PC-9 (cell line): ENCODE data around the gene L3MBTL3. TPM values are rescaled to one million over a fixed set of nuclear protein-coding genes. Genes with fewer than 3 reads are reported as not detected.

ENCODE experiments used
- BruUV-seq: library from RNA; stranded (reverse); fragments of 400-500 nt; replicated peaks from 2 replicates; lab custom pipeline; 2021; lab: Mats Ljungman, UMichigan
- CTCF ChIA-PET: fragments of 300-600 bp; sonication (Branson Sonifier 250); formaldehyde crosslinking; loops from one replicate; lab custom pipeline; 2022; ENCODE audit warnings: antibody characterized with exemption; lab: Charles Lee
- POLR2A ChIA-PET: fragments of 300-600 bp; sonication (Branson Sonifier 250); formaldehyde crosslinking; loops from one replicate; lab custom pipeline; 2022; ENCODE audit warnings: antibody characterized with exemption; ENCODE audit not compliant: unreplicated experiment; lab: Charles Lee
- DNase-seq, 2 experiments: peaks; one replicate each; pipeline versions ENCODE4 v3.0.0 to v3.0.0-alpha.2; 2015 to 2022; ENCODE audit warnings: mixed read lengths in 1 of 2
- H2AFZ ChIP-seq: fragments of 200-600 bp; sonication (generic); 2 replicates; pipeline ENCODE4 v1.8.1; 2017; ENCODE audit warnings: antibody characterized with exemption
- H3F3A ChIP-seq: fragments of 200-600 bp; sonication (generic); 2 replicates; pipeline ENCODE4 v1.8.1; 2017; ENCODE audit warnings: antibody characterized with exemption, mild to moderate bottlenecking, low read depth; ENCODE audit not compliant: insufficient read depth
- H3K27ac ChIP-seq: fragments of 200-600 bp; sonication (generic); 2 replicates; pipeline ENCODE4 v1.6.1; 2016; ENCODE audit warnings: mixed run types
- H3K27me3 ChIP-seq: fragments of 200-600 bp; sonication (generic); 2 replicates; pipeline ENCODE4 v1.6.1; 2016; ENCODE audit warnings: low read depth, mixed run types; ENCODE audit not compliant: insufficient read depth
- H3K36me3 ChIP-seq: fragments of 200-600 bp; sonication (generic); 2 replicates; pipeline ENCODE4 v1.6.1; 2016; ENCODE audit warnings: low read depth, mixed run types
- H3K4me1 ChIP-seq: fragments of 200-600 bp; sonication (generic); replicated peaks from 2 replicates; pipeline ENCODE4 v1.6.1; 2016; ENCODE audit warnings: mixed run types; ENCODE audit not compliant: insufficient read depth
- H3K4me2 ChIP-seq: fragments of 200-600 bp; sonication (generic); 2 replicates; pipeline ENCODE4 v1.6.1; 2017; ENCODE audit warnings: mixed run types
- H3K4me3 ChIP-seq: fragments of 200-600 bp; sonication (generic); 2 replicates; pipeline ENCODE4 v1.6.1; 2016; ENCODE audit warnings: mixed run types
- H3K79me2 ChIP-seq: fragments of 200-600 bp; sonication (generic); 2 replicates; pipeline ENCODE4 v1.6.1; 2017; ENCODE audit warnings: low read depth, mixed run types
- H3K9me2 ChIP-seq: fragments of 200-600 bp; sonication (generic); 2 replicates; pipeline ENCODE4 v1.8.1; 2017; ENCODE audit warnings: mild to moderate bottlenecking; ENCODE audit not compliant: insufficient read depth
- H3K9me3 ChIP-seq: fragments of 200-600 bp; sonication (generic); 2 replicates; pipeline ENCODE4 v1.8.1; 2016; ENCODE audit warnings: low read depth; ENCODE audit not compliant: insufficient read depth
- H4K20me1 ChIP-seq: fragments of 200-600 bp; sonication (generic); 2 replicates; pipeline ENCODE4 v1.8.1; 2017; ENCODE audit not compliant: insufficient read depth
- CTCF ChIP-seq: fragments of 200-600 bp; sonication (generic); conservative IDR thresholded peaks from 2 replicates; pipeline ENCODE4 v1.6.1; 2017; ENCODE audit warnings: mixed run types, antibody characterized with exemption, mild to moderate bottlenecking, moderate library complexity
- EZH2 ChIP-seq: fragments of 200-600 bp; sonication (generic); IDR thresholded peaks from 2 replicates; pipeline ENCODE4 v1.8.0; 2017; ENCODE audit warnings: antibody characterized with exemption, low read depth
- intact Hi-C: fragments of 100-400 bp; cut with micrococcal nuclease; formaldehyde crosslinking; loops from one replicate; pipeline ENCODE4 v1.10.0; 2022; ENCODE audit not compliant: unreplicated experiment
- total RNA-seq: library from RNA; stranded (reverse); gene quantifications from 2 replicates; pipeline ENCODE4 v1.2.3, GENCODE V29; 2021

Gene L3MBTL3
- total RNA-seq, 1 experiment from 2014 or later = 6.1 TPM

DNA sequence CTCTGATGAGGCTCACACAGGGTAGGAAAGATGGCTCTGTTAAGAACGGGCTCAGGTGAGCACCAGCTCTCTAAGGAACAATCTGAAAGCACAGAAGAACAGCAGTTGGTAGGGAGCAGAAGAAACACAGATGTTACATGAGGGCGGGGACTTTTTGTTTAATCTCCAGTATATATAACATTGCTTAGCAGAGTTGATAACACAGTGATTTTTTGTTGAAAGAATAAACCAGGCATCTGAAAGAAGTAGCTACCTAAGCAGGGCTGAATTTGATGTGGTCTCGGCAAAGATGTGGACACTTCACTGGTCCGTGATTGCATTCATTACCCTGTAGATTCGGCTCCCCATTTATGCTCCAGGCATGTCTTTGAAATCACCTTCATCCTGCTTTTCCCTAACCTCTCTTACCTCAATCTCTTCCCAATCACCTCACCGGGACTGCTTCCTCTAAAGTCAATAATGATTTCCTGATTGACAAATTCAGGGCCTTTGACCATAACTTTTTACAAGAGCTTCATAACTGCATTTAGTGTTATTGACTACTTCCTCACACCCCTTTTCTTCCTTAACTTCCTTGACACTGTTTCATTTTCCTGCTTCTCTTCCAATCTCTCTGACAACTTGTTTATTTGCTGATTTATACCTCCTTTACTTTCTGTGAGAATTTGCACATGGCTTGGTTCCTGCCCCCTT is 170.0 kb downstream of the L3MBTL3 start:
- ChIA-PET CTCF (no interaction called here), POLR2A (no interaction called here)
- Histone ChIP-seq H3K27me3 (no peaks in the 10 kb centered on the region), H3K4me2 (no peak overlapping the region), H3K4me1 (no peaks in the 10 kb centered on the region), H3K4me3 (no peak overlapping the region), H4K20me1 (no peaks in the 10 kb centered on the region), H3K9me3 (no peaks in the 10 kb centered on the region), H3K79me2 (no peaks in the 10 kb centered on the region), H3F3A (no peaks in the 10 kb centered on the region), H2AFZ (no peak overlapping the region), H3K9me2 (no peaks in the 10 kb centered on the region), H3K27ac (no peak overlapping the region), H3K36me3 (no peaks in the 10 kb centered on the region)
- DNase-seq = no peak
- intact Hi-C loops = no loop called here
- TF ChIP-seq CTCF (no peak), EZH2 (no peak)
- no TSS peak for BruUV-seq

DNA sequence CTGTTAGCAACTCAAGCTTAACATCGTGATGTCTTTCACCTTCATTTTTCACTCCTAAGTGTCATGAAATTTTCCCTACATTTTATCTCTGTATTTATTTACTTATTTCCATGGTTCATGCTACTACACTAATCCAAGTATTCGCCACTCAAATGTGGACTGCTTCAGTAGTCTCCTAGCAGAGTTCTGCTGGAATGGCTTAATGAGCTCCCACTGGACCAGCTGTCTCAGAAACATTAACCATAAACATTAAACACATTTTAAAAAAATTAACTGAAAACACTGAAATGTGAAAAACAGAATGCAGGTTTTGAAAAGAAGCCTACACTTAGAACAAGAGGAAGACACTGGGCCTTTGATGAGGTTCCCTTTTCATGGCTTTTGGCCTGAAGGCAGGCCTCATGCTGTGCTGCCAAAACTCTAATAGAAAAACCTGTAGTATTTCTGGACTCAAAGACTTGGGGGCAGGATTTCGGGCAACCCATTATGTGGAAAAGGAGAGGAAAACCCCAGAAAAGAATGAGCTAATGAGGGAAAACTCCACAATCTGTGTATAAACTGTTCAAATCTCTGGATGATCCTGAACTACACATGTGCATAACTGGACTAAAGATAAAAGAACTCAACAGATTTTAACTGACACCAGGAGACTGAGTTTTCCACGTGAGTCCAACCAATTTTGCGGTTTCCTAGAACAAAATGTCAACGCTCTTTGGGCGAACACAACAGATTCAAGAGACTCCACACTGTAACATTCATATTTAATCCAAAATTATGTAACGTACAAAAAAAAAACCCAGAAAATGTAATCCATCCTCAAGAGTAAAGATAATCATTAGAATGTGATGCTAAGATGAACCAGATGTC is 171.4 kb downstream of the L3MBTL3 start:
- Histone ChIP-seq H4K20me1 (no peaks in the 10 kb centered on the region), H3K27me3 (no peaks in the 10 kb centered on the region), H3K9me2 (no peaks in the 10 kb centered on the region), H3K36me3 (no peaks in the 10 kb centered on the region), H2AFZ (no peak overlapping the region), H3K4me2 (no peak overlapping the region), H3K79me2 (no peaks in the 10 kb centered on the region), H3K9me3 (no peaks in the 10 kb centered on the region), H3F3A (no peaks in the 10 kb centered on the region), H3K4me1 (no peaks in the 10 kb centered on the region), H3K4me3 (no peak overlapping the region), H3K27ac (no peak overlapping the region)
- intact Hi-C loops = no loop called here
- CTCF ChIA-PET = no interaction called here
- POLR2A ChIA-PET = no interaction called here
- DNase-seq = no peak
- no TSS peak for BruUV-seq
- no peak for TF ChIP-seq EZH2

Other genes with a start within 250 kb of the L3MBTL3 start
- gene TMEM244, start 157.3 kb upstream of the L3MBTL3 start, total RNA-seq = not detected in 2 replicates
- gene SAMD3, start 204.4 kb downstream of the L3MBTL3 start, total RNA-seq = not detected in 2 replicates